Fibroblast of mammary gland (primary cell): ENCODE results near the gene SMIM20.

Source experiments
- DNase-seq: peaks from one replicate; pipeline ENCODE4 v3.0.0-alpha.2; 2010; ENCODE audit warnings: low read depth
- H3K4me3 ChIP-seq: 2 replicates; pipeline ENCODE4 v1.5.1; 2011; ENCODE audit warnings: low read depth, mild to moderate bottlenecking, low read length, moderate library complexity; ENCODE audit not compliant: control insufficient read depth
- CTCF ChIP-seq: conservative IDR thresholded peaks from 2 replicates; pipeline ENCODE4 v1.5.1; 2011; ENCODE audit warnings: low read depth, low read length, inconsistent platforms; ENCODE audit not compliant: control insufficient read depth, insufficient read depth

Gene SMIM20

GRCh38 chr4:25881193-25881592 lies 32.8 kb upstream of the SMIM20 start:
- TF ChIP-seq CTCF, result no peak
- H3K4me3 ChIP-seq, result no peak overlapping the region
- no peak for DNase-seq

- no peak overlapping the region for H3K4me3 ChIP-seq
- DNase-seq, result no peak
- TF ChIP-seq CTCF, result no peak
These were observed 31.8 kb upstream of the SMIM20 start for GRCh38 chr4:25882226-25882625.

GRCh38 chr4:25883565-25883964 lies 30.5 kb upstream of the SMIM20 start:
- H3K4me3 ChIP-seq, result no peak overlapping the region
- TF ChIP-seq CTCF, result no peak
- DNase-seq, result no peak

- no peak for TF ChIP-seq CTCF
- no peak overlapping the region for H3K4me3 ChIP-seq
- peak; percentile 87 for DNase-seq
These were observed 29.8 kb upstream of the SMIM20 start for GRCh38 chr4:25884031-25884782.

- no peak overlapping the region for H3K4me3 ChIP-seq
- no peak for TF ChIP-seq CTCF
- peak; percentile 38 for DNase-seq
These were observed 25.2 kb upstream of the SMIM20 start for GRCh38 chr4:25888781-25889180.

GRCh38 chr4:25889589-25890503 lies 24.2 kb upstream of the SMIM20 start:
- DNase-seq, result no peak
- no peak for TF ChIP-seq CTCF
- no peak overlapping the region for H3K4me3 ChIP-seq
